ENCODE measurements around the gene STS. TPM values are rescaled to one million over a fixed set of nuclear protein-coding genes. Genes with fewer than 3 reads are reported as not detected.
A peak's percentile ranks its signal among the peaks of the same experiment; 100 is the strongest.

Gene STS
- total RNA-seq, 1 donor from 2014 or later: 0.97 TPM

- no peak overlapping the region for H2AFZ ChIP-seq (replicated peaks)
- Mint-ChIP-seq H3K27ac (peak overlapping the region; percentile 78), H3K27me3 (ENCODE audit: insufficient read depth, low read depth) (peaks cover 5% of the 10 kb centered on the region), H3K4me3 (no peak overlapping the region), H3K4me1 (peaks cover 22% of the 10 kb centered on the region), H3K36me3 (peaks cover 11% of the 10 kb centered on the region), H3K9me3 (peaks cover 19% of the 10 kb centered on the region)
- H3K36me3 ChIP-seq: no peaks in the 10 kb centered on the region
- H3K9ac ChIP-seq: no peak overlapping the region
- TF ChIP-seq EZH2 (IDR thresholded peaks at IDR 0.05) (no peak), CTCF (IDR thresholded peaks at IDR 0.05) (no peak), EZH2phosphoT487 (IDR thresholded peaks at IDR 0.05) (no peak)
- H3K4me1 ChIP-seq: peaks cover 12% of the 10 kb centered on the region
- no peak overlapping the region for H3K4me2 ChIP-seq
- no peaks in the 10 kb centered on the region for H3K9me3 ChIP-seq (ENCODE audit: low read depth)
- DNase-seq (ENCODE audit: low spot score): no peak
- H4K20me1 ChIP-seq (ENCODE audit: low read depth): no peaks in the 10 kb centered on the region
- H3K27me3 ChIP-seq: no peaks in the 10 kb centered on the region
- H3K27ac ChIP-seq: no peak overlapping the region
- H3F3A ChIP-seq (ENCODE audit: low read depth): peaks cover 7% of the 10 kb centered on the region
- H3K4me3 ChIP-seq: no peak overlapping the region
- H3K79me2 ChIP-seq (ENCODE audit: low read depth): no peaks in the 10 kb centered on the region
These were observed 41.2 kb downstream of the STS start for GRCh38 chrX:7188672-7189071.

- no peaks in the 10 kb centered on the region for H3K36me3 ChIP-seq
- H4K20me1 ChIP-seq (ENCODE audit: low read depth): no peaks in the 10 kb centered on the region
- no peaks in the 10 kb centered on the region for H3K9me3 ChIP-seq (ENCODE audit: low read depth)
- H3K36me3 Mint-ChIP-seq: peaks cover 11% of the 10 kb centered on the region
- TF ChIP-seq EZH2phosphoT487 (IDR thresholded peaks at IDR 0.05) (no peak), CTCF (IDR thresholded peaks at IDR 0.05) (no peak), EZH2 (IDR thresholded peaks at IDR 0.05) (no peak)
- H3K27me3 ChIP-seq: no peaks in the 10 kb centered on the region
- H3K4me1 ChIP-seq: peaks cover 12% of the 10 kb centered on the region
- no peak for DNase-seq (ENCODE audit: low spot score)
- no peak overlapping the region for H3K4me2 ChIP-seq
- no peak overlapping the region for H3K9ac ChIP-seq
- peaks cover 8% of the 10 kb centered on the region for H3F3A ChIP-seq (ENCODE audit: low read depth)
- peaks cover 22% of the 10 kb centered on the region for H3K4me1 Mint-ChIP-seq
- peaks cover 5% of the 10 kb centered on the region for H3K27me3 Mint-ChIP-seq (ENCODE audit: insufficient read depth, low read depth)
- H3K9me3 Mint-ChIP-seq: peaks cover 19% of the 10 kb centered on the region
- no peaks in the 10 kb centered on the region for H3K79me2 ChIP-seq (ENCODE audit: low read depth)
- no peak overlapping the region for H3K4me3 Mint-ChIP-seq
- H3K4me3 ChIP-seq: no peak overlapping the region
- no peak overlapping the region for H3K27ac ChIP-seq
- no peak overlapping the region for H3K27ac Mint-ChIP-seq
- no peak overlapping the region for H2AFZ ChIP-seq (replicated peaks)
These were observed 42.6 kb downstream of the STS start for GRCh38 chrX:7190157-7190556.

GRCh38 chrX:7191681-7192110 lies 44.2 kb downstream of the STS start:
- H3K79me2 ChIP-seq (ENCODE audit: low read depth): no peaks in the 10 kb centered on the region
- H3F3A ChIP-seq (ENCODE audit: low read depth): peaks cover 8% of the 10 kb centered on the region
- H3K4me3 ChIP-seq: no peak overlapping the region
- TF ChIP-seq EZH2phosphoT487 (IDR thresholded peaks at IDR 0.05) (no peak), CTCF (IDR thresholded peaks at IDR 0.05) (peak; percentile 28)
- no peak overlapping the region for H3K27ac Mint-ChIP-seq
- no peak overlapping the region for H3K27ac ChIP-seq
- H3K9me3 Mint-ChIP-seq: peaks cover 19% of the 10 kb centered on the region
- no peaks in the 10 kb centered on the region for H3K27me3 ChIP-seq
- peaks cover 22% of the 10 kb centered on the region for H3K4me1 Mint-ChIP-seq
- H3K4me1 ChIP-seq: peaks cover 12% of the 10 kb centered on the region
- no peaks in the 10 kb centered on the region for H3K9me3 ChIP-seq (ENCODE audit: low read depth)
- no peak overlapping the region for H2AFZ ChIP-seq (replicated peaks)
- H3K4me2 ChIP-seq: no peak overlapping the region
- peaks cover 11% of the 10 kb centered on the region for H3K36me3 Mint-ChIP-seq
- no peak overlapping the region for H3K9ac ChIP-seq
- no peaks in the 10 kb centered on the region for H3K36me3 ChIP-seq
- no peak for DNase-seq (ENCODE audit: low spot score)
- no peaks in the 10 kb centered on the region for H4K20me1 ChIP-seq (ENCODE audit: low read depth)
- H3K27me3 Mint-ChIP-seq (ENCODE audit: insufficient read depth, low read depth): peaks cover 5% of the 10 kb centered on the region
- H3K4me3 Mint-ChIP-seq: no peak overlapping the region

All from neural progenitor cell (in vitro differentiated cells).